Neural cell (in vitro differentiated cells): ENCODE results near the gene CD300C. TPM values are rescaled to one million over a fixed set of nuclear protein-coding genes. Genes with fewer than 3 reads are reported as not detected.
"Not testable (repeated sequence)": the region's sequence is repeated elsewhere in the genome, so short reads cannot be mapped to it uniquely, and the experiment has no call there.

Experiments used
- H2AFZ ChIP-seq: fragments of 200-600, 300-800 bp; sonication (generic), shearing (Covaris generic); 2 replicates; pipeline ENCODE4 v1.6.0; 2014; ENCODE audit warnings: low read depth, mild to moderate bottlenecking, antibody characterized with exemption, low read length, moderate library complexity
- H3F3A ChIP-seq: fragments of 200-600 bp; shearing (Covaris generic); 2 replicates; pipeline ENCODE4 v1.6.1; 2016; ENCODE audit warnings: mild to moderate bottlenecking, moderate library complexity, mixed read lengths, antibody characterized with exemption, low read length; ENCODE audit not compliant: insufficient read depth, poor library complexity, severe bottlenecking
- H3K27ac ChIP-seq: fragments of 200-600, 300-800 bp; sonication (generic), shearing (Covaris generic); 2 replicates; pipeline ENCODE4 v1.5.1; 2014; ENCODE audit warnings: mild to moderate bottlenecking, low read length, moderate library complexity
- H3K27me3 ChIP-seq: fragments of 300-800, 200-600 bp; sonication (generic), shearing (Covaris generic); 2 replicates; pipeline ENCODE4 v1.6.0; 2014; ENCODE audit warnings: mild to moderate bottlenecking, low read depth, low read length, moderate library complexity; ENCODE audit not compliant: insufficient read depth
- H3K36me3 ChIP-seq: fragments of 300-800, 200-600 bp; sonication (generic), shearing (Covaris generic); 2 replicates; pipeline ENCODE4 v1.5.1; 2014; ENCODE audit warnings: mild to moderate bottlenecking, antibody characterized with exemption, low read length, moderate library complexity; ENCODE audit not compliant: insufficient read depth
- H3K4me2 ChIP-seq: fragments of 300-800, 200-600 bp; sonication (generic), shearing (Covaris generic); 2 replicates; pipeline ENCODE4 v1.6.0; 2014; ENCODE audit warnings: mild to moderate bottlenecking, low read length
- H3K4me3 ChIP-seq: fragments of 300-800, 200-600 bp; sonication (generic), shearing (Covaris generic); 2 replicates; pipeline ENCODE4 v1.5.1; 2014; ENCODE audit warnings: mild to moderate bottlenecking, low read length, moderate library complexity
- H3K79me2 ChIP-seq: fragments of 200-600 bp; shearing (Covaris generic); replicated peaks from 2 replicates; pipeline ENCODE4 v1.6.0; 2014; ENCODE audit warnings: mild to moderate bottlenecking, low read length, moderate library complexity; ENCODE audit not compliant: insufficient read depth
- H3K9ac ChIP-seq: fragments of 300-800, 200-600 bp; sonication (generic), shearing (Covaris generic); 2 replicates; pipeline ENCODE4 v1.6.1; 2016; ENCODE audit warnings: mild to moderate bottlenecking, low read length, mixed read lengths
- H3K9me2 ChIP-seq: fragments of 200-600 bp; shearing (Covaris generic); 2 replicates; pipeline ENCODE4 v1.6.1; 2016; ENCODE audit warnings: mild to moderate bottlenecking, low read length, mixed read lengths; ENCODE audit not compliant: insufficient read depth
- H3K9me3 ChIP-seq: fragments of 200-600, 300-800 bp; sonication (generic), shearing (Covaris generic); 2 replicates; pipeline ENCODE4 v1.6.1; 2016; ENCODE audit warnings: mild to moderate bottlenecking, mixed run types, low read length, moderate library complexity, mixed read lengths
- H4K20me1 ChIP-seq: fragments of 200-600 bp; shearing (Covaris generic); 2 replicates; pipeline ENCODE4 v1.6.1; 2016; ENCODE audit warnings: mild to moderate bottlenecking, mixed run types; ENCODE audit not compliant: insufficient read depth
- EP300 ChIP-seq: fragments of 450-650 bp; conservative IDR thresholded peaks from 2 replicates; pipeline ENCODE4 v1.6.1; 2014; ENCODE audit warnings: antibody characterized with exemption, mild to moderate bottlenecking, moderate library complexity; ENCODE audit not compliant: poor library complexity, severe bottlenecking
- EZH2 ChIP-seq: fragments of 200-600, 300-800 bp; shearing (Covaris generic), sonication (generic); IDR thresholded peaks from 2 replicates; pipeline ENCODE4 v1.6.1; 2014; ENCODE audit warnings: antibody characterized with exemption, low read length, borderline replicate concordance, mild to moderate bottlenecking; ENCODE audit not compliant: insufficient read depth, poor library complexity, severe bottlenecking
- MXI1 ChIP-seq: fragments of 450-650 bp; conservative IDR thresholded peaks from 2 replicates; pipeline ENCODE4 v1.6.1; 2014; ENCODE audit warnings: antibody characterized with exemption, mild to moderate bottlenecking; ENCODE audit not compliant: poor library complexity, severe bottlenecking
- POLR2AphosphoS5 ChIP-seq: IDR thresholded peaks from 2 replicates; pipeline ENCODE4 v1.6.1; 2012
- RAD21 ChIP-seq: fragments of 450-650 bp; conservative IDR thresholded peaks from 2 replicates; pipeline ENCODE4 v1.6.1; 2014; ENCODE audit warnings: antibody characterized with exemption, mild to moderate bottlenecking, moderate library complexity
- SMC3 ChIP-seq: fragments of 450-650 bp; conservative IDR thresholded peaks from 2 replicates; pipeline ENCODE4 v1.6.1; 2014; ENCODE audit warnings: antibody characterized with exemption, mild to moderate bottlenecking, moderate library complexity; ENCODE audit not compliant: poor library complexity
- TAF1 ChIP-seq: IDR thresholded peaks from 2 replicates; pipeline ENCODE4 v1.6.1; 2012; ENCODE audit warnings: low read depth
- polyA plus RNA-seq: library from polyadenylated mRNA; depleted of rRNA; stranded (reverse); fragments of >200 nt; gene quantifications from 2 replicates; pipeline ENCODE4 v1.2.3, GENCODE V29; 2014
- TF ChIP-seq, protein P1 (sequence below): IDR thresholded peaks from 2 replicates; pipeline ENCODE4 v1.6.1; 2012; ENCODE audit warnings: borderline replicate concordance
- TF ChIP-seq, protein P2 (sequence below): fragments of 450-650 bp; IDR thresholded peaks from 2 replicates; pipeline ENCODE4 v1.5.1; 2014; ENCODE audit warnings: antibody characterized with exemption, mild to moderate bottlenecking, moderate library complexity; ENCODE audit not compliant: poor library complexity, severe bottlenecking

CD300C gene
- polyA plus RNA-seq, 1 donor from 2014 or later, result not detected

DNA sequence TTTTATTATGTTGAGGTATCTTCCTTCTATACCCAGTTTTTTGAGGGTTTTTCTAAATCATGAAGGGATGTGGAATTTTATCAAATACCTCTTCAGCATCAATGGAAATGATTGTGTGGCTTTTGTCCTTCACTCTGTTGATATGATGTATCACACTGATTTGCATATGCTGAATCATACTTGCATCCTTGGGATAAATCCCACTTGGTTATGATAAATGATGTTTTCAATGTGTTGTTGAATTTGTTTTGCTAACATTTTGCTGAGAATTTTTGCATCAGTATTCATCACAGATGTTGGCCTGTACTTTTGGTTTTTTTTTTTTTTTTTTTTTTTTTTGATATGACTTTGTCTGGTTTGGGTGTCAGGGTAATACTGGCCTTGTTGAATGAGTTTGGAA lies 37.8 kb downstream of the CD300C start:
- Histone ChIP-seq H3F3A (no peaks in the 10 kb centered on the region), H3K27ac (no peak overlapping the region), H2AFZ (no peak overlapping the region), H3K9ac (no peak overlapping the region), H3K9me2 (no peaks in the 10 kb centered on the region), H4K20me1 (no peaks in the 10 kb centered on the region), H3K9me3 (no peaks in the 10 kb centered on the region), H3K27me3 (no peaks in the 10 kb centered on the region), H3K79me2 (no peaks in the 10 kb centered on the region), H3K4me3 (no peak overlapping the region), H3K36me3 (no peaks in the 10 kb centered on the region), H3K4me2 (no peak overlapping the region)
- TF ChIP-seq EP300 (no peak), MXI1 (no peak), RAD21 (no peak), TAF1 (no peak), EZH2 (no peak), SMC3 (no peak), POLR2AphosphoS5 (no peak)
- TF ChIP-seq, protein P1, sequence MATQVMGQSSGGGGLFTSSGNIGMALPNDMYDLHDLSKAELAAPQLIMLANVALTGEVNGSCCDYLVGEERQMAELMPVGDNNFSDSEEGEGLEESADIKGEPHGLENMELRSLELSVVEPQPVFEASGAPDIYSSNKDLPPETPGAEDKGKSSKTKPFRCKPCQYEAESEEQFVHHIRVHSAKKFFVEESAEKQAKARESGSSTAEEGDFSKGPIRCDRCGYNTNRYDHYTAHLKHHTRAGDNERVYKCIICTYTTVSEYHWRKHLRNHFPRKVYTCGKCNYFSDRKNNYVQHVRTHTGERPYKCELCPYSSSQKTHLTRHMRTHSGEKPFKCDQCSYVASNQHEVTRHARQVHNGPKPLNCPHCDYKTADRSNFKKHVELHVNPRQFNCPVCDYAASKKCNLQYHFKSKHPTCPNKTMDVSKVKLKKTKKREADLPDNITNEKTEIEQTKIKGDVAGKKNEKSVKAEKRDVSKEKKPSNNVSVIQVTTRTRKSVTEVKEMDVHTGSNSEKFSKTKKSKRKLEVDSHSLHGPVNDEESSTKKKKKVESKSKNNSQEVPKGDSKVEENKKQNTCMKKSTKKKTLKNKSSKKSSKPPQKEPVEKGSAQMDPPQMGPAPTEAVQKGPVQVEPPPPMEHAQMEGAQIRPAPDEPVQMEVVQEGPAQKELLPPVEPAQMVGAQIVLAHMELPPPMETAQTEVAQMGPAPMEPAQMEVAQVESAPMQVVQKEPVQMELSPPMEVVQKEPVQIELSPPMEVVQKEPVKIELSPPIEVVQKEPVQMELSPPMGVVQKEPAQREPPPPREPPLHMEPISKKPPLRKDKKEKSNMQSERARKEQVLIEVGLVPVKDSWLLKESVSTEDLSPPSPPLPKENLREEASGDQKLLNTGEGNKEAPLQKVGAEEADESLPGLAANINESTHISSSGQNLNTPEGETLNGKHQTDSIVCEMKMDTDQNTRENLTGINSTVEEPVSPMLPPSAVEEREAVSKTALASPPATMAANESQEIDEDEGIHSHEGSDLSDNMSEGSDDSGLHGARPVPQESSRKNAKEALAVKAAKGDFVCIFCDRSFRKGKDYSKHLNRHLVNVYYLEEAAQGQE, result no peak
- TF ChIP-seq, protein P2, sequence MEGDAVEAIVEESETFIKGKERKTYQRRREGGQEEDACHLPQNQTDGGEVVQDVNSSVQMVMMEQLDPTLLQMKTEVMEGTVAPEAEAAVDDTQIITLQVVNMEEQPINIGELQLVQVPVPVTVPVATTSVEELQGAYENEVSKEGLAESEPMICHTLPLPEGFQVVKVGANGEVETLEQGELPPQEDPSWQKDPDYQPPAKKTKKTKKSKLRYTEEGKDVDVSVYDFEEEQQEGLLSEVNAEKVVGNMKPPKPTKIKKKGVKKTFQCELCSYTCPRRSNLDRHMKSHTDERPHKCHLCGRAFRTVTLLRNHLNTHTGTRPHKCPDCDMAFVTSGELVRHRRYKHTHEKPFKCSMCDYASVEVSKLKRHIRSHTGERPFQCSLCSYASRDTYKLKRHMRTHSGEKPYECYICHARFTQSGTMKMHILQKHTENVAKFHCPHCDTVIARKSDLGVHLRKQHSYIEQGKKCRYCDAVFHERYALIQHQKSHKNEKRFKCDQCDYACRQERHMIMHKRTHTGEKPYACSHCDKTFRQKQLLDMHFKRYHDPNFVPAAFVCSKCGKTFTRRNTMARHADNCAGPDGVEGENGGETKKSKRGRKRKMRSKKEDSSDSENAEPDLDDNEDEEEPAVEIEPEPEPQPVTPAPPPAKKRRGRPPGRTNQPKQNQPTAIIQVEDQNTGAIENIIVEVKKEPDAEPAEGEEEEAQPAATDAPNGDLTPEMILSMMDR, result no peak

DNA sequence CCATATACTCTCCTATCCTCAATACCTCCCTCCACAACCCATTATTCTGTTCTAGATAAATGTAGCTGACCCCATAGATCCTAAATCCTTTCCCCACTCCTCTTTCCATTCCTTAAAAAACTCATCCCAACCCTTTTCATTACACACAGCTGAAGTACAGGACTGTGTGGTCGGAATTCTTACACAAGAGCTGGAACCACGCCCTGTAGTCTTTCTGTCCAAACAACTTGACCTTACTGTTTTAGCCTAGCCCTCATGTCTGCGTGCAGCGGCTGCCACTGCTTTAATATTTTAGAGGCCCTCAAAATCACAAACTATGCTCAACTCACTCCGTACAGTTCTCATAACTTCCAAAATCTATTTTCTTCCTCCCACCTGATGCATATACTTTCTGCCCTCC lies 42.0 kb downstream of the CD300C start:
- not testable (repeated sequence) for H3K27ac ChIP-seq, H3K79me2 ChIP-seq, H3K4me3 ChIP-seq, H3K36me3 ChIP-seq, H3K9me3 ChIP-seq, H3K9ac ChIP-seq, H3K4me2 ChIP-seq, H2AFZ ChIP-seq, H4K20me1 ChIP-seq, H3F3A ChIP-seq, H3K27me3 ChIP-seq, H3K9me2 ChIP-seq

DNA sequence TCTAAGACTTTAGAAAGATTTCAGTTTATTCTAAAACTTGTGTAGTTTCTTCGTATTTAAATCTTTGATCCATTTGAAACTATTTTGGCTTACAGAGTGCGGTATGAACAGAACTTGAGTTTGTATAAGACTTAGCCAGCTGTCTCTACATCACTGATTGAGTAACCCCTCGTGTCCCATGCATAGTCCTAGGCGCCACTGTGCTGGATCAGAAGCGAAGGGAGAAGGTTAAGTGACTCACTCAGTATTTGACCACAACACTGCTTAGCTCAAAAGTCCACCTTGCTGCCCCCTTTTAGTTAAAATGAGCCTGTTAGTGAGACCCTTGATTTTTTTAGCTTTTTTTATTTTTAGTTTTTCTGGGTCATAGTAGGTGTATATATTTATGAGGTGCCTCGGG lies 43.1 kb downstream of the CD300C start:
- no peak for TF ChIP-seq RAD21
- TF ChIP-seq MXI1, result no peak
- TF ChIP-seq SMC3, result no peak
- TF ChIP-seq EZH2, result no peak
- TF ChIP-seq, protein P2, result no peak
- TF ChIP-seq POLR2AphosphoS5, result no peak
- no peak for TF ChIP-seq TAF1
- TF ChIP-seq, protein P1, result no peak
- TF ChIP-seq EP300, result no peak
- H3K9ac ChIP-seq, result no peak overlapping the region
- H3K4me3 ChIP-seq, result no peak overlapping the region
- H3K27me3 ChIP-seq, result no peaks in the 10 kb centered on the region
- no peaks in the 10 kb centered on the region for H3K9me2 ChIP-seq
- H3K9me3 ChIP-seq, result no peaks in the 10 kb centered on the region
- H2AFZ ChIP-seq, result no peak overlapping the region
- H4K20me1 ChIP-seq, result no peaks in the 10 kb centered on the region
- no peaks in the 10 kb centered on the region for H3K36me3 ChIP-seq
- H3K27ac ChIP-seq, result no peak overlapping the region
- no peak overlapping the region for H3K4me2 ChIP-seq
- H3K79me2 ChIP-seq, result no peaks in the 10 kb centered on the region
- no peaks in the 10 kb centered on the region for H3F3A ChIP-seq
